Measurements from ENCODE around the gene ZBTB22.

The ZBTB22 gene

GRCh38 chr6:33330736-33331135, 13.2 kb upstream of the ZBTB22 start:
- no peak for ATAC-seq
- DNase-seq, result no peak

- no peak for ATAC-seq
- DNase-seq, result no peak
These were observed 11.5 kb upstream of the ZBTB22 start for GRCh38 chr6:33329058-33329457.

- no peak for DNase-seq
- ATAC-seq, result no peak
These were observed 6.6 kb upstream of the ZBTB22 start for GRCh38 chr6:33324125-33324524.

GRCh38 chr6:33323623-33323948, 6.0 kb upstream of the ZBTB22 start:
- DNase-seq (no peak), ATAC-seq (no peak)

- DNase-seq (no peak), ATAC-seq (no peak)
These were observed 3.7 kb upstream of the ZBTB22 start for GRCh38 chr6:33321227-33321626.

GRCh38 chr6:33320315-33321181, 3.0 kb upstream of the ZBTB22 start:
- no peak for ATAC-seq
- DNase-seq, result no peak

- DNase-seq, result no peak
- ATAC-seq, result no peak
These were observed 2.4 kb upstream of the ZBTB22 start for GRCh38 chr6:33319939-33320314.

- ATAC-seq, result no peak
- no peak for DNase-seq
These were observed 1.0 kb upstream of the ZBTB22 start for GRCh38 chr6:33318426-33319073.

GRCh38 chr6:33317419-33317668, 200 bp downstream of the ZBTB22 start:
- DNase-seq (no peak), ATAC-seq (no peak)

GRCh38 chr6:33316603-33317418, 733 bp downstream of the ZBTB22 start:
- DNase-seq (no peak), ATAC-seq (no peak)

GRCh38 chr6:33315793-33316602, 1.5 kb downstream of the ZBTB22 start:
- DNase-seq (no peak), ATAC-seq (no peak)

GRCh38 chr6:33314943-33315792, 2.4 kb downstream of the ZBTB22 start:
- DNase-seq (peak; percentile 35), ATAC-seq (no peak)

GRCh38 chr6:33314515-33314942, 3.0 kb downstream of the ZBTB22 start:
- ATAC-seq, result peak; percentile 53
- peak; percentile 71 for DNase-seq

- peak; percentile 89 for DNase-seq
- ATAC-seq, result peak; percentile 73
These were observed 3.6 kb downstream of the ZBTB22 start, which contains the start of gene TAPBP for GRCh38 chr6:33313709-33314514. Gene TAPBP, minus strand, starts transcription at chr6:33314078. Its CDS starts 37 bp downstream, at chr6:33314041.

- DNase-seq (peak; percentile 71), ATAC-seq (no peak)
These were observed 4.3 kb downstream of the ZBTB22 start for GRCh38 chr6:33313105-33313708.

- DNase-seq, result peak; percentile 81
These were observed 5.0 kb downstream of the ZBTB22 start for GRCh38 chr6:33312361-33313104.

GRCh38 chr6:33306356-33306755, 11.2 kb downstream of the ZBTB22 start:
- ATAC-seq, result no peak
- no peak for DNase-seq

More at GRCh38 chr6:33312361-33313104, 5.0 kb downstream of the ZBTB22 start:
- peak; percentile 17 for ATAC-seq

- ATAC-seq, result no peak
- DNase-seq, result no peak
These were observed 12.5 kb downstream of the ZBTB22 start for GRCh38 chr6:33305052-33305451.

- no peak for DNase-seq
These were observed 13.3 kb downstream of the ZBTB22 start for GRCh38 chr6:33304216-33304615.

More at GRCh38 chr6:33304216-33304615, 13.3 kb downstream of the ZBTB22 start:
- no peak for ATAC-seq

Data from stimulated activated naive CD8-positive, alpha-beta T cell treated with anti-CD3 and anti-CD28 coated beads, Interleukin-15, Interleukin-2, amounts not matched to agents 100 U/mL and 50 U/mL, for 24 hours (primary cell).